NCI-H187 treated with DMSO at 0.1 percent for 48 hours (cell line): ENCODE measurements around the gene TRRAP.

ENCODE experiments used
- DNase-seq: peaks from one replicate; lab custom pipeline; 2025; lab: John Stamatoyannopoulos, UW

TRRAP gene

GRCh38 chr7:99006739-99007424 is 128.6 kb downstream of the TRRAP start:
- DNase-seq = no peak

GRCh38 chr7:99008181-99008631 is 129.9 kb downstream of the TRRAP start:
- no peak for DNase-seq

DNA sequence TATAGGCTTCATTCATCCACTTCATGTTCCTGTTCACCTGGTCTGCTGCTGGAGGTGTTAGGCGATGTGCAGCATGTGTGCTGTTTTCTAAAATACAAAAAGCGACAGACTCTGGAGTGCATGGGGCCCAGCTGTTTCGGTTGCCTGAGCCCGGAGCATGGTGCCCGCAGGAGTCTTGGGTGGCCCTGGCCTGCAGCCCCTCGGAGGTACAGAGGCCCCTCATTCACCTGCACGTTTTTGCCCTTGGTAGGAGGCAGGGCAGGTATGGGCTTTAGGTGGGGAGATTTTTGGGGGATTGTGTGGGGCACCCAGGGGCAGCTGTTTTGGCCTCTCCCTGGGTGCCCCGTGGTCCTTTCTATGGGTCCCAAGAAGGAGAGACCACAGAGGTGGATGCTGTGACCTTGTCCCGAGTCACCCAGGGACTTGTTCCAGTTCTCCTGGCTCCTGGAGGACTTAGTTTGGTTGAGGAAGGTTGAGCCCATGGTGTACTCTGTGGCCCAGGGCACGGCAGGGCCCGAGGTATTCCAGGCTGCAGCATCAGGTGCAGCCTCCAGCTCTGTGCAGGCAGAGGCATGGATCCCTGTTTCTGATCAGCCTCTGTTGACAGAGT is 130.7 kb downstream of the TRRAP start:
- no peak for DNase-seq

DNA sequence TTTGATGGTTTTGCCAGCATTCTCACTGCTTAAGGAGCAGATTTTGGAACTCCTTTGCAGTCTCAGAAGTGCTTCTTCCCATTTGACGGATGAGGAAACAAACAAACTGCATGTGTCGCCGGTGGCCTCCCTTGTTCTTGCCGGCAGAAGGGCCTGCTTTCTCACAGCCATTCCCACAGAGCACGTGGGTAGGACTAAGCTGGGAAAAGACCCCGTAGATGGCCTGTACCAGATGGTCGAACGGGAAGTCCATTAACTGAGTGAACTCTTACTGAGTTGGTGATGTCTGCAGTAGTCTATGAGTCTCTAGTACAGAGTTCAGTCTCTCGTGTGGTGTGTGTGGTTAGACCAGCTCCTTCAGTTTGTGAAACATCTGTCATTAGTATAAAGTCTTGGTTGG is 131.9 kb downstream of the TRRAP start:
- no peak for DNase-seq

DNA sequence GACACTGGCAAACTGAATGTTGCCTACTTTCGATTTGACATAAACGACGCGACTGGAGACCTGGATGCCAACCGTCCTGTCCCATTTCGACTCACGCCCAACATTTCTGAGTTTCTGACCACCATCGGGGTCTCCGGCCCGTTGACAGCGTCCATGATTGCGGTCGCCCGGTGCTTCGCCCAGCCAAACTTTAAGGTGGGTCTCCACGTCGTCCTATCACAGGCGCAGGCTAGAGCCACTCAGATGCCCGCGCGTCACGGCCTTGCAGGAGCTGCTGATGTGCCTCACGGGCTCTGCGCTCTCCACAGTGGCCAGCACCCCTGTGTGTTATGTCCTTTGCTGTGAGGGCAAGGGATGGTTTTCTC is 133.0 kb downstream of the TRRAP start:
- no peak for DNase-seq

DNA sequence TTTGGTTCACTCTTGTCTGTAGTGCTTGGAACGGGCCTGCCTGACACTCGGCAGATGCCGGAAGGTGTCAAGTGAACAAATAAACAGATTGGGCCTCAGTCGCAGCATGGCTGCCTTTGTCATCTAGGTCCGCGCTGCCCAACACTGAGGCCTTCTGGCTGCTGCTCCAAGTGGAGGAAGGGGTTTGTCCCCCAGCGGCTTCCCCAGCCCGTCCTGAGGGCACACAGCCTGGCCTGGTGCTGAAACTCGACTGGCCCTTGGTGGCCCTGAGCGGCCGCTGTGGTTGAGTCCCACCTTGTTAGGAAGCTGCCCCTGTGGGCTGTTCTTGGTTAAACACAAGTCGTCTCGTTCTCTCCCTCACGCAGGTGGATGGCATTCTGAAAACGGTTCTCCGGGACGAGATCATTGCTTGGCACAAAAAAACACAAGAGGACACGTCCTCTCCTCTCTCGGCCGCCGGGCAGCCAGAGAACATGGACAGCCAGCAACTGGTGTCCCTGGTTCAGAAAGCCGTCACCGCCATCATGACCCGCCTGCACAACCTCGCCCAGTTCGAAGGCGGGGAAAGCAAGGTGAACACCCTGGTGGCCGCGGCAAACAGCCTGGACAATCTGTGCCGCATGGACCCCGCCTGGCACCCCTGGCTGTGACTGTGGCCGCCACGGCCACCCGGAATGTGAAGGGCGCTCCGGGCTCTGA is 133.5 kb downstream of the TRRAP start:
- DNase-seq = no peak

GRCh38 chr7:99012722-99013121 is 134.4 kb downstream of the TRRAP start:
- DNase-seq = no peak

- DNase-seq = no peak
These were observed 135.2 kb downstream of the TRRAP start for GRCh38 chr7:99013266-99014112.

DNA sequence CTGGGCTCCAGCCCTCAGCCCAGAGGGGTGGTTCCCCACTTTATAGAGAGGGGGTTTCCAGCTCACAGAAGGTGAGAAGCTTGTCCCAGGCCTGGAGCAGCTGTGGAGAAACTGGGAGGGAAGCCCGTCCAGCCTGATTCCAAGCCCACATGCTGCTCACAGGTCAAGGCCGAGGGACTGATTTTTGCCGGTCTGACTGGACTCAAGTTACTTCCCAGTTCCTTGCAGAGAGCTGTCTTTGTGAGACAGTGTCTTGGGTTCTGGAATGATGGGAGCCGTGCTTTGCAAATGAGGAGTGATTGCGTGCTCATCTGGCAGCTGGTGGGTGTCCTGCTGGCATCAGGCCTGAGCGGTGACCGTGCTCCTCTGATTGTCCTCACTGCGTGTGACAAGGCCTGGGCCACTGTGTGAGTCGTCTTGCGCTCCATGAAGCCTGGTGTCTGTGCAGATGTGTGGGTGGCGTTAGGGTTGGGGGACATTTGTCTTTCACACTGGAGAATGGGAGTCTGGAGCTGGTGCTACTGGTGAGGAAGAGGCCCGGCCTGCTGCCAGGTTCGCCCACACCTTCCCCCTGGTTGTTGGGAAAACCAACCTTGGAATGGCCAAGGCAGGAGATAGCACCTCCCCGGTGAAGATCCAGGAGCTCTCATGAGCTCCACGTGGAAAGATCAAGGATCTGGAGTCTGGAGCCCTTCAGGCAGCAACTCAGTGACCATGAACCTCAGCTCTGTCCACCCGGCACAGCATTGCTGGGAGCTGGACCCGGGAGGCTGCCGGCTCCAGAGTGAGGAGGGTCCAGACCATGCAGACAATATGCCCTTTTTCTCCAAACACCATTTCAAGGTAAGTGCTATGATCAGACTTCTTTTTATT is 136.0 kb downstream of the TRRAP start:
- no peak for DNase-seq

GRCh38 chr7:99016196-99016595 is 137.9 kb downstream of the TRRAP start:
- DNase-seq = peak; percentile 1

DNA sequence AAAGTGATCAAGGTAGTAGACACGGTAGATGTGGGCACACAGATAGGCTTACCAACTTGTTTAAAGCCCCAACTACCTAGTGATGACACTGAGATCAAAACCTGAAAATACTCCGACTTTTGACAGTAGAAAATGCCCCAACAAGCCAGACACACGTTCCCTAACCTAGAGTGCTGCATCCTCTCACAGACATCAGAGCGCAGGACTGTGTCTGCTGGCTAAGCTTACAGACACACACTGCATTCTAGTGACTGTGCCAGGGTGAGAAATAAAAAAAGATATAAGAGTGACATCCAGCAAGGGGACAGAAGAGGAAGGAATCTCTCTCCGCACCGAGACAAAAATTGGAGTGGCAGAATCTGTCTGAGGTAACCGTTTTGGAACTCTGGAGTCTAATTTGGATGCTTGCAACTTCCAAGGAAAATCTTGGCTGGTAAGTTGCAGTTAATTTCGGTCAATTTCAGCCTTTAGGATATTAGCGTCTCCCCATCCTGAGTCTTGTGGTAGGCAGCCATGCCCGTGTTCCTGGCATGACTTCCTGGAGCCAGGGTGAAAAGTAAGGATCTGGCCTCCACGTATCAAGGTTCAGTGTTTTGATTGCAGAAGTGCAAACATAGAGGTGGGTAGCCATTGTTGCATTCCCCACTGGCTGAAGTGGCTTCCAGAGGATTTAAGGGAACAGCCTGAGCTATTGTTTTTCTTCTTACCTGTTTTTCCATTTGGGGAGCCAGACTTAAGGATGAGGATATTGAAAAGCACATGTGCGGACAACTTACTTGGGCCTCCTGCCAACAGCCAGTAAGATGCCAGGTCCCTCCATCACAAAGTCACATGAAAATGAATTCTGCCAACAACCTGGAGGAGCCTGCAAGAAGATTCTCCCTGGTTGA is 141.4 kb downstream of the TRRAP start:
- DNase-seq = no peak

DNA sequence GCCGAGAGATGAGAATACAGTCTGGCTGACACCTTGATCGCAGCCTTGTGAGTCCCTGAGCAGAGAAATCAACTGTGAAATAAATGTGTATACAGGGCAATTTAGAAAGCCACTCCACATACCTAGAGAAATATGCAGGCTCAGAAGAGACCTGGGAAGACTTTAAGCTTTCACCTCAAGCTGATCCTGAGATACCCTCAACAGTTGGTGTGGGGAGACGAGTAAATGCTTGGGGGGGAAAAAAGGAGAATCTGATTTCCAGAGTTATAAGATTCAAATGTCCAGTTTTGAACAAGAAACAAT is 142.0 kb downstream of the TRRAP start:
- no peak for DNase-seq

DNA sequence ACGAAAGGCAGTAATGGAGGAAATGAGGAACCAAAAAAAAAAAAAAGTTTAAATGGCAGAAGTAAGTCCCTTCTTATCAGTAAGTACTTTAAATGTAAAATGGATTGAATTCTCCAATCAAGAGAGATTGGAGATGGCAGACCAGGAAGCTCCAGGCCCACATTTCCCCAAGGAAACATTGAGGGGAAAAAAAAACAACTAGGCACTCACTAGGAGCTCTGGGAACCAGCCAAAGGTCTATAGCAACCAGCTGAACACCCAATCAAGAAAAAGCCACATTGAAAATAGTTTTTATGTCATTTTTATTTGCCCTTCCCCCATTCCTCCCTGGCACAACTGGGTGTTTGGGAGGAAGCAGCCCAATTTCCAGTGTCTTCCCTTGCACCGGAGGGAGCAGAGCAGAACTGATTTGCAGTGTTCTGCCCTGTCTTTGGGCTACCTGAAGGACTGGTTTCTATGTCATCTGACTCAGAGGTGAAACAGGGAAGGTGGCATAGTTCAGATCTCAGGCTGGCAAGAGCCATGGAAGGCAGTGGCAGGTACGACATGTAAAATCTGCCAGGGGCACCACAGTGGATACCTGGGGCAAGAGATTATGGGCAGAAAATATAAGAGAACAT is 143.7 kb downstream of the TRRAP start:
- DNase-seq = no peak

DNA sequence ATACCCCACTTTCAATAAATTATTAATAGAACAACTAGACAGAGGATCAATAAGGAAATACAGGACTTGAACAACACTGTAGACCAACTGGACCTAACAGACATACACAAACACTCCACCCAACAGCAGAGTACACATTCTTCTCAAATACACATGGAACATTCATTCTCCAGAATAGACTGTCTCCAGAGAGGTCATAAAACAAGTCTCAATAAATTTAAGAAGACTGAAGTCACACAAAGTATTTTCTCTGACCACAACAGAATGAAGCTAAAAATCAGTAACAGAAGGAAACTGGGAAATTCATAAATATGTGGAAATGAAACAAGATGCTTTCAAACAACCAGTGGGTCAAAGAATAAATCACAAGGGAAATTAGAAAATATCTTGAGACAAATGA is 145.7 kb downstream of the TRRAP start:
- DNase-seq = no peak

DNA sequence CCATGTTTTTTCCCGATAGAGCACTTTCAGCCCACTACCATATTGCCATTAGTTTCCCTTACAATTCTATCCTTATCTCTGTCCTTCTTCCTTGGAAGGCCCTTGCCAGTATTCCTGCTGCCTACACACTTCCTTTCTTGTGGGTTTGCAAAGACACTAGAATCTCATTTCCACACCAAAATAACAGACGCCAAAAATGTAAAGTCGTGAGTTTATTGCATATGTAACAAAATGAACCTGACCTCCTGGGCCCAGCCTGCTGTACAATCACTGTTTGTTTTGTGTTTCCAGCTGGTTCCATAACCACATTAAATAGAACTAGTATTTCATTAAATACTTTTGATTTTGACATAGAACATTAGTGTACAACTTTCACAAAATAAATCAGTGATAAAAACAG is 148.9 kb downstream of the TRRAP start:
- DNase-seq = no peak

DNA sequence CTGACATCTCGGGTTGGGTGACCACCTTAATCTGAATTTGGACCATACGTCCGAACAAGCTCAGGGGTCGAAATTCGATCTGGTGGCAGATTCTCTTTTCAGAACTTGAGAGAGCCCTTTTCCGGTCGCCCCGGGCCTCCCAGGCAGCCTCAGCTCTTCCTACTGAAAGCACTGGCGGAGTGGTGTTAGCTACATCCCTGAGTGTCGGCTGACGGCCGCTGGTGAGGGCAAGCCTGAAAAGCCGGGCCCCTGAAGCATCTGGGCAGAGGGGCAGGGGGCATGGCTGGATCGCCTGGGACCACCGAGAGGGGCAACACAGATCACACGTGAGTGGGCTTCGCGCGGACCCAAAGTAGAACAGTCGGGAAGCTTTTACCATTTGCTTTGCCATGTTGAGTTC is 149.5 kb downstream of the TRRAP start:
- no peak for DNase-seq

GRCh38 chr7:99028261-99028973 is 150.1 kb downstream of the TRRAP start:
- DNase-seq = no peak

DNA sequence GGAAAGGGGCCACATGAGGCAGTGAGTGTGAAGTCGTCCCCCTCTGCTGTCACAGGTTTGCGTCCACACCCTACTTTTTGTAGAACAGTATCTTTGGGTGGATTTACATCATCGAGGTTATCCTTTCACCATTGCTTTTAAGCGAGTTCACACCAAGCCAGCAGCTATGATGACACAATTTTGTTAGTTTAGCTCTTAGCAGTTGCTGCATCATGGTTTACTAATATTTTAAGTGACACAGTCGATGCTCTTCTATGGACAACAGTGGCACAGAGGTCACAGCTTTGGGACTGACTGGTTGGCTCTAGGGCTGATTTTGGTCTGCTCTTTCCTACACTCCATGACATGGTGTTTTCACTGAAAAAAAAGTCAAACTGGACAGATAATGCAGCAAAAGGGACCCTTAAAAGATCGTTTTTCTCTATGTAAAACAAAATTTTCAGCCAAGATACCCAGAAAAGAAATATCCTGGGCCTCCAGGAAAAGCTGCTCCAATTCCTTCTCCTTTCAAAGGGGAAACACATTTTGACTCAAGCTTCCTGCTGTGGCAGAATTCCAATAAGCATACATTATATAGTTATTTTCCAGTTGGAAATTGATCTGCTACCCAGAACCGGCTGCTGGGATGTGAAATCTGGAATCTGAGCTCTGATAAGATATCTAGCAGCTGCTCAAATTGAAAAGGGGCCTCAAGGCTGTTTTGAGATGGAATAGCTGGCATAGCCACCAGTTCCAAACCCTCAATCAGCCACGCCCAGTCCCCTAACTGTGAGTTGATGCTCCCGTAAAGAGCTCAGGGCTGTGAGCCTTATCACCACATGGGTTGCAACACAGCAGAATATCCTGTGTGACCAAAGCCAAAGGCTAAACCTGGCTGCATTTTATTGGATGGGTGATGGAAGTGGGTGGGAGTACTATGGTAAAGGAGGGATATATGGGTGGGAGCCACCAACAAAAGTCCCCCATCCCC is 151.4 kb downstream of the TRRAP start:
- no peak for DNase-seq
